Panc1 (cell line): Measurements from ENCODE around the gene TAF5. TPM values are rescaled to one million over a fixed set of nuclear protein-coding genes. Genes with fewer than 3 reads are reported as not detected.
"Not testable (repeated sequence)": the region's sequence is repeated elsewhere in the genome, so short reads cannot be mapped to it uniquely, and the experiment has no call there.

Experiments
- ATAC-seq: fragments of 200-7000 bp; cut with Tn5 transposase; 2 replicates; pipeline ENCODE4 v1.9.1; 2020; ENCODE audit warnings: mild to moderate bottlenecking, moderate library complexity
- BruUV-seq: library from RNA; stranded (reverse); fragments of 400-500 nt; replicated peaks from 2 replicates; lab custom pipeline; 2021; lab: Mats Ljungman, UMichigan
- CTCF ChIA-PET: fragments of 300-600 bp; sonication (Branson Sonifier 250); formaldehyde crosslinking; loops from one replicate; lab custom pipeline; 2022; ENCODE audit warnings: antibody characterized with exemption; lab: Charles Lee
- POLR2A ChIA-PET: fragments of 300-600 bp; sonication (Branson Sonifier 250); formaldehyde crosslinking; loops from one replicate; lab custom pipeline; 2022; ENCODE audit warnings: antibody characterized with exemption; lab: Charles Lee
- DNase-seq: peaks from one replicate; pipeline ENCODE4 v3.0.0-alpha.2; 2010; ENCODE audit warnings: low read depth, low spot score
- H3K27ac ChIP-seq: 2 replicates; pipeline ENCODE4 v1.5.1; 2011; ENCODE audit warnings: mild to moderate bottlenecking, low read length, inconsistent platforms
- H3K27me3 ChIP-seq: fragments of 200-500 bp; sonication (Bioruptor generic); 2 replicates; pipeline ENCODE4 v1.6.0; 2014; ENCODE audit warnings: low read length, inconsistent platforms; ENCODE audit not compliant: control insufficient read depth, insufficient read depth
- H3K36me3 ChIP-seq: fragments of 200-500 bp; sonication (Bioruptor generic); 2 replicates; pipeline ENCODE4 v1.5.1; 2014; ENCODE audit warnings: inconsistent platforms, mild to moderate bottlenecking, low read length, moderate library complexity; ENCODE audit not compliant: control insufficient read depth, insufficient read depth
- H3K4me1 ChIP-seq: 2 replicates; pipeline ENCODE4 v1.5.1; 2011; ENCODE audit warnings: inconsistent platforms, mild to moderate bottlenecking, low read length, moderate library complexity; ENCODE audit not compliant: control insufficient read depth, insufficient read depth
- H3K4me3 ChIP-seq, 2 experiments: 2 replicates each; pipeline ENCODE4 v1.5.1; 2011 to 2012; ENCODE audit warnings: low read depth in 2 of 2, low read length in 2 of 2, mild to moderate bottlenecking in 2 of 2, inconsistent platforms in 1 of 2, moderate library complexity in 1 of 2
- H3K9me3 ChIP-seq: fragments of 200-500 bp; sonication (Bioruptor generic); 2 replicates; pipeline ENCODE4 v1.5.1; 2014; ENCODE audit warnings: low read depth, mild to moderate bottlenecking, inconsistent platforms, low read length, moderate library complexity; ENCODE audit not compliant: control insufficient read depth, insufficient read depth
- CTCF ChIP-seq: fragments of 450-650 bp; IDR thresholded peaks from 2 replicates; pipeline ENCODE4 v1.5.1; 2017; ENCODE audit warnings: mild to moderate bottlenecking
- POLR2AphosphoS5 ChIP-seq: IDR thresholded peaks from 2 replicates; pipeline ENCODE4 v1.6.1; 2012; ENCODE audit warnings: mild to moderate bottlenecking, low read depth, low read length, moderate library complexity
- REST ChIP-seq, 2 experiments: IDR thresholded peaks; 2 replicates each; pipeline ENCODE4 v1.6.1; 2011 to 2012; ENCODE audit warnings: low read depth in 2 of 2, control low read depth in 1 of 2, low read length in 1 of 2, mild to moderate bottlenecking in 1 of 2, moderate library complexity in 1 of 2; ENCODE audit not compliant: insufficient read depth in 1 of 2
- in situ Hi-C: cut with HindIII; loops from 2 replicates; pipeline ENCODE4 v1.10.0; 2016; ENCODE audit warnings: low sequenced_read_pairs, low pct_unique_long_range_greater_than_20kb
- intact Hi-C: fragments of 100-400 bp; cut with micrococcal nuclease; formaldehyde crosslinking; loops from one replicate; pipeline ENCODE4 v1.10.0; 2022; ENCODE audit not compliant: unreplicated experiment
- total RNA-seq: library from RNA; stranded (reverse); gene quantifications from one replicate; pipeline ENCODE4 v1.2.1, GENCODE V29; 2021; ENCODE audit not compliant: unreplicated experiment

The TAF5 gene
- total RNA-seq, 1 experiment from 2014 or later: 6.0 TPM

GRCh38 chr10:103350517-103351260, 17.1 kb upstream of the TAF5 start, which contains the start of gene PCGF6:
Gene PCGF6 (minus strand): TSS chr10:103351140. CDS start chr10:103351066, 74 bp downstream.
- in situ Hi-C loops (no loop called here), intact Hi-C loops (no loop called here)
- ATAC-seq (peak; percentile 97), DNase-seq (no peak)
- Histone ChIP-seq H3K27me3 (no peaks in the 10 kb centered on the region), H3K4me1 (peaks cover 4% of the 10 kb centered on the region; the same call in 1 of the 2 replicates), H3K27ac (peak within 1 kb of the TSS; percentile 82), H3K36me3 (peaks cover 25% of the 10 kb centered on the region), H3K4me3 (peak within 1 kb of the TSS; percentile 66 to 80), H3K9me3 (no peaks in the 10 kb centered on the region)
- TF ChIP-seq POLR2AphosphoS5 (peak; percentile 69; the same call in 1 of the 2 replicates), CTCF (no peak)
- POLR2A ChIA-PET: no interaction called here
- no TSS peak for BruUV-seq
- CTCF ChIA-PET: no interaction called here

GRCh38 chr10:103353281-103353680, 14.5 kb upstream of the TAF5 start:
- Histone ChIP-seq H3K4me1 (peaks cover 4% of the 10 kb centered on the region; the same call in 1 of the 2 replicates), H3K4me3 (no peak overlapping the region), H3K9me3 (no peaks in the 10 kb centered on the region), H3K27me3 (no peaks in the 10 kb centered on the region), H3K36me3 (peaks cover 8% of the 10 kb centered on the region), H3K27ac (no peak overlapping the region)
- POLR2A ChIA-PET: interaction anchor here (0.7 kb wide), 1 partner anchor 199 kb away, joined by 12 read pairs; no protein-coding TSS in a partner anchor
- intact Hi-C loops: no loop called here
- in situ Hi-C loops: no loop called here
- CTCF ChIA-PET: no interaction called here
- DNase-seq (no peak), ATAC-seq (no peak)
- TF ChIP-seq REST (IDR thresholded peaks at IDR 0.05; ENCODE audit: insufficient read depth in 1 of 2, low read depth in 2 of 2, low read length in 1 of 2): no peak
- no TSS peak for BruUV-seq

- CTCF ChIA-PET: interaction anchor here (0.7 kb wide), 1 partner anchor 64 kb away, joined by 11 read pairs; no protein-coding TSS in a partner anchor
- intact Hi-C loops, H3K9me3 ChIP-seq, H3K27ac ChIP-seq, ATAC-seq, BruUV-seq, DNase-seq, H3K4me3 ChIP-seq, H3K27me3 ChIP-seq, in situ Hi-C loops, H3K36me3 ChIP-seq, H3K4me1 ChIP-seq: not testable (repeated sequence)
- POLR2A ChIA-PET: interaction anchor here (0.9 kb wide), 1 partner anchor 146 kb away, joined by 6 read pairs; no protein-coding TSS in a partner anchor
Observed at GRCh38 chr10:103354567-103354966, 13.2 kb upstream of the TAF5 start.
